Astrocyte of the spinal cord (primary cell): ENCODE results near the gene TSTD1.
A peak's percentile ranks its signal among the peaks of the same experiment; 100 is the strongest.
"Not testable (repeated sequence)": the region's sequence is repeated elsewhere in the genome, so short reads cannot be mapped to it uniquely, and the experiment has no call there.

Experiments
- DNase-seq: peaks from one replicate; pipeline ENCODE4 v3.0.0; 2011; ENCODE audit warnings: low read depth, low spot score
- H3K4me3 ChIP-seq: 2 replicates; pipeline ENCODE4 v1.5.1; 2011; ENCODE audit warnings: low read depth, mild to moderate bottlenecking, low read length, moderate library complexity
- in situ Hi-C: cut with HindIII; loops from 2 replicates; pipeline ENCODE4 v1.10.0; 2017; ENCODE audit warnings: low sequenced_read_pairs
- TF ChIP-seq, protein P1 (sequence below): IDR thresholded peaks from 2 replicates; pipeline ENCODE4 v1.5.1; 2012; ENCODE audit warnings: low read depth, mild to moderate bottlenecking, low read length, inconsistent platforms

Gene TSTD1

DNA sequence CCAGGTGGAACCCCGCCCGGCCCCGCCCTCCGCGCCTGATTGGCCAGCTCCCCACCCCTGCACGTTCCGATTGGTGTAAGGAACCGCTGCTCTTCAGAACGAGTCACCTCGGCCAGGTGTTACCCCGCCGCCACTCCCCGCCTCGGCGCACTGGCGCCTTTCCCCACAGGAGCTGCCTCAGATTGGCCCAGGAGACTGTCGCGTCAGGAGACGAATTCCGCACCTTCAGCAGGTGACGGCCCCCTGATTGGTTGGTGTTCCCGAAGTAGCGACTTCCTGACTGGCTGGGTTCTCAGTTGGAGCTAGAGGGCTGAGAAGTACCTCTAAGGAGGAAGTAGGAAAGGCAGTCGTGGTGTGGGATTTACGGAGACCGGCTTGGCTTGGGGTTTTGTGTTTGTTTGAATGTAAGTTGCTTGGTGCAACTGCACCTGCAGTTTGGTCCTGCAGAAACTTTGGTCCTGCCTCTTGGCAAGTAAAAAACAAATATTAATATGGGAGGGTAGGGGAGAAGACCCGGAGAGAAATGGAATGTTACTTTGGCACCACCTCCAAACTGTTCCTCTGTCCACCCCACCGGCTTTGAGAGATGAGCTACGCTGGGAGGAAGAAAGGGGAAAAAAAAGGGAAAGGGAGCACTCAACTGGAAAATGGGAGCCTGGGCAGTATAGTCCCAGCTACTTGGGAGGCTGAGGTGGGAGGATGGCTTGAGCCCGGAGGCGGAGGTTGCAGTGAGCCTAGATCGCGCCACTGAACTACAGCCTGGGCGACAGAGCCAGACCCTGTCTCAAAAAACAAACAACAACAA lies 17.4 kb downstream of the TSTD1 start:
- DNase-seq, result no peak
- H3K4me3 ChIP-seq, result peak overlapping the region; percentile 51
- in situ Hi-C loops, result no loop called here
- TF ChIP-seq, protein P1, sequence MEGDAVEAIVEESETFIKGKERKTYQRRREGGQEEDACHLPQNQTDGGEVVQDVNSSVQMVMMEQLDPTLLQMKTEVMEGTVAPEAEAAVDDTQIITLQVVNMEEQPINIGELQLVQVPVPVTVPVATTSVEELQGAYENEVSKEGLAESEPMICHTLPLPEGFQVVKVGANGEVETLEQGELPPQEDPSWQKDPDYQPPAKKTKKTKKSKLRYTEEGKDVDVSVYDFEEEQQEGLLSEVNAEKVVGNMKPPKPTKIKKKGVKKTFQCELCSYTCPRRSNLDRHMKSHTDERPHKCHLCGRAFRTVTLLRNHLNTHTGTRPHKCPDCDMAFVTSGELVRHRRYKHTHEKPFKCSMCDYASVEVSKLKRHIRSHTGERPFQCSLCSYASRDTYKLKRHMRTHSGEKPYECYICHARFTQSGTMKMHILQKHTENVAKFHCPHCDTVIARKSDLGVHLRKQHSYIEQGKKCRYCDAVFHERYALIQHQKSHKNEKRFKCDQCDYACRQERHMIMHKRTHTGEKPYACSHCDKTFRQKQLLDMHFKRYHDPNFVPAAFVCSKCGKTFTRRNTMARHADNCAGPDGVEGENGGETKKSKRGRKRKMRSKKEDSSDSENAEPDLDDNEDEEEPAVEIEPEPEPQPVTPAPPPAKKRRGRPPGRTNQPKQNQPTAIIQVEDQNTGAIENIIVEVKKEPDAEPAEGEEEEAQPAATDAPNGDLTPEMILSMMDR, result no peak

DNA sequence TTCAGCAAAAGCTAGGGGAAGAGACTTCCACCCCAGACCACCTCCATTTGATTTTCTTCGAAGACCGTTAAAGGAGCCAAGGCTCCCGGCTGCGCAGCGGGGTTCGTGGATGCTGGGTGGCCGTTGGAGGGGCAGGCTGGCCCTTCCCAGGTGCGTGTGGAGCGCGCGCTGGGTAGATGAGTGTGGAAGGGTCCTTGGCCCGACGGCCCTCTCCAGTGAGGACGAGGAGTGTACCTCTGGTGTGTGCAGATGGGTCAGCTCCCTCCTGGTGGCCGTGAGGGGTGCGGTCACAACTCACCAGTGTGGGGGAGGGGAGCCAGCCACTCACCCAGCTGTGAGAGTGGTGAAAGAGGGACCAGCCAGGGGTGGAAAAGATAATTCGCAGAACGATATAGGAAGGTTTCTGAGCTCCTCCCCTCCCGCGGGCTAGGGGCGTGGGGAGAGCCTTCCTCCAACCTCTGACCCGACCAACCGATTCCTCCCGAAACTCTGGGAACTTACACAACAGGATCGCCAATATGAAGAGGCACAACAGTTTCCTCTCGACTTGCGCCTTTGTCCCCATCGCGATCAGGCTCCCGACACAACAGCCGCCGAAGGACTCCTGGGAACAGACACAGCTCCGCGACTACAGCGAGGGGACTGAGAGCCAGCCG lies 18.1 kb downstream of the TSTD1 start, which contains the start of gene F11R:
Gene F11R (minus strand): TSS at position 644 of the 656 bp plus-strand sequence. CDS start 79 bp downstream, at position 565.
- in situ Hi-C loops, result no loop called here
- TF ChIP-seq, protein P1, result no peak
- no peak for DNase-seq
- peak within 1 kb of the TSS; percentile 51 for H3K4me3 ChIP-seq

DNA sequence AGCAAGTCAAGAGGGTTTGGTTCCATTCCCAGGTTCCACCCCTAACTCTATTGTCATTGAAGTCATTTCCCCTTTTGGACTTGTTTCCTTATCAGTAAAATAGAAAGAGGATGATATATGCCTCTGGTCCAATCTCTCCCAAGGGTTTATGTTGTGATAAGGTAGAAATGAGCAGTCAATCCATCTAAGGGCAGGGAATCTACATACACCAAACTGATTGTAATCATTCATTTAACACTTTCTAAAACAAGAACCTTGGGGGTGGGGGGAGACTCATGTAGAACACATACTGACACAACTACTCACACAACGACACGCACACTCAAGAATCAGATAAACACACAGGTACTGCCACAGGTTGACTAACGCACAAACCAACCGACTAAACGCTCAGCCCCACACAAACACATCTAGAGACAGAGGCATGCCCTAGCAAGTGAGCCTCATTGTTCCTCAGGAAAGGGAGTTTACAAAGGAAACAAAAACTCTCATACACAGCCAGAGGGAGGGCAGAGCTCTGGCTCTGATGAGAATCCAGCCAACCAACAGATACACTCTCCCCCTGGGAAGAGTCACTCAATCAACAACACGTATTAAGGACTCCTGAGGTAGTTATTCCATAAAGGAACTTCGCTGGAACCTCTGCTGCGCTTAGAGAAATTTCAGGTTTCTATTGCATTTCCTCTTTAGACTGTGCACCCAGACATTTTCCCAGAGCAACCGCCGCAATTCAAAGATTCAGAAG lies 18.8 kb downstream of the TSTD1 start:
- peak overlapping the region; percentile 51 for H3K4me3 ChIP-seq
- in situ Hi-C loops, result no loop called here
- no peak for DNase-seq
- TF ChIP-seq, protein P1, result no peak

DNA sequence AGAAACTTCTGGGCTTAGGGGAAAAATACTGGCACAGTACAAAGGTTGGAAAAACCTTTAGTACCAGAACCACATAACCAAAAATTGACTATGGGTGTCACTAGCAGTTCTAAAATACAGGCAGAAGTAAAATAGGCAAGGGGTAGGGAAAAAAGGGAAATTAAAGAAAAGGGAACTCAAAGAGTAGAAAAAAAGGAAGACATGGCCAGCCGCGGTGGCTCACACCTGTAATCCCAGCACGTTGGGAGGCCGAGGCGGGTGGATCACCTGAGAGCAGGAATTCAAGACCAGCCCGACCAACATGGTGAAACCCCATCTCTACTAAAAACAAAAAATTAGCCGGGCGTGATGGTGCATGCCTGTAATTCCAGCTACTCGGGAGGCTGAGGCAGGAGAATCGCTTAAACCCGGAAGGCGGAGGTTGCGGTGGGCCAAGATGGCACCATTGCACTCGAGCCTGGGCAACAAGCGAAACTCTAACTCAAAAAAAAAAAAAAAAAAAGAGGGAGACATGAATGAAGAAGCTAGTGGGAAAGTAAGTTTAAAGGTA lies 19.6 kb downstream of the TSTD1 start:
- H3K4me3 ChIP-seq, in situ Hi-C loops, DNase-seq: not testable (repeated sequence)

DNA sequence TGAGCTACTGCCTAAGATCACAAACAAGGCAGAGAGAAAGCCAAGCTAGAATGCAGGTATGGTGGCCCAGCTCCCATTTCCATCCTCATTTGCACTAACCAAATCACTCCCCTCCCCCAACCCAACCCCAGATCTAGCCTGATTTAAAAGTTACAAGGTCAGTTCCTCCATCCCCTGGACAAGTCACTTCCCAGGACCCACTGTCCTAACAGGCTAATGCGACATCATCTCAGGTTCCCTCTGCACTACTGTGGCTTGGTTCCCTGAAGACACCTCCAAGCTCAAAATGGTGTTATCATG lies 20.2 kb downstream of the TSTD1 start:
- in situ Hi-C loops, result no loop called here
- TF ChIP-seq, protein P1, result no peak
- H3K4me3 ChIP-seq, result no peak overlapping the region
- no peak for DNase-seq

DNA sequence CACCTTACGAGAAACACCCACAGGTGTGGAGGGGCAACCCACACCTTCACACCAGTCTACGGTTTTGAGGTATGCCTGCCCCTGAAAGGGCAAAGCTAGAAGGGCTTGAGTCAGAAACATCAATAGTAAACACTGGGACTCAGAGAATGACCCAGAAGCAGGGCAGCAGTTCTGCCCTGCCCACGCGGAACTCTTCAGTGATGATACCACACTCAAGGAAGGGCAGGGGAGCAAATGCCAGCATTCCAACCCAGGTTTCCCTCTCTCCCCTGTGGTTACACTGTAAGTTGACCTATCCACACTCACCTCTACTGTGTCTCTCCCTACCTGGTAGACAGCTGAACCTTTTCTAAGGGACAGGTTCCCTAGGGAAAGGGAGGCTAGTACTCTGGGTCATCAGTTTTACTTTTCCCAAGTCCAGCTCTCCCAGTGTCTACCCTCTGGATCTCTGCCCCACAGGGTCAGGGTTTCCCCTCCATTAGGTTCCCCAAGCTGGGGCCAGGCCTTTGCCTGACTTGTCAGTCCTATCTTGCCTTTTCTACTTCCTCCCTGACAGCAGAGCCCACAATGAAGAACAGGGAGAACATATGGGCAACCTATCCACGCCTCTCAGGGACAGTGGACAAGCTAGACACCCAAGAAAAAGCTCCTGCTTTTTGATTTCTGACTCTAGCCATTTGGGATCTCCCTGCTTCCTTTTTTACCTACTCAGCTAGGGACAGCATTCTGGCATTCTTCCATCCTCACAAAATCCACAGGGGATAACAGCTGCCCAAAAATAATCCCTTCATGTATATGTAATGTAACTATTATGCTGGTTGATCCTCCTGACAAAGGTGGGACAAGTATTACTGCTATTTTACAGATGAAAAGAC lies 20.8 kb downstream of the TSTD1 start:
- in situ Hi-C loops, result no loop called here
- no peak for DNase-seq
- TF ChIP-seq, protein P1, result no peak
- no peak overlapping the region for H3K4me3 ChIP-seq

DNA sequence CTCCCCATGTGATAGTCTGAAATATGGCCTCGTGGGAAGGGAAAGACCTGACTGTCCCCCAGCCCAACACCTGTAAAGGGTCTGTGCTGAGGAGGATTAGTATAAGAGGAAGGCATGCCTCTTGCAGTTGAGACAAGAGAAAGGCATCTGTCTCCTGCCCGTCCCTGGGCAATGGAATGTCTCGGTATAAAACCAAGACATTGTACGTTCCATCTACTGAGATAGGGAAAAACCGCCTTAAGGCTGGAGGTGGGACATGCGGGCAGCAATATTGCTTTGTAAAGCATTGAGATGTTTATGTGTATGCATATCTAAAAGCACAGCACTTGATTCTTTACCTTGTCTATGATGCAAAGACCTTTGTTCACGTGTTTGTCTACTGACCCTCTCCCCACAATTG lies 21.6 kb downstream of the TSTD1 start:
- in situ Hi-C loops, H3K4me3 ChIP-seq, DNase-seq: not testable (repeated sequence)

DNA sequence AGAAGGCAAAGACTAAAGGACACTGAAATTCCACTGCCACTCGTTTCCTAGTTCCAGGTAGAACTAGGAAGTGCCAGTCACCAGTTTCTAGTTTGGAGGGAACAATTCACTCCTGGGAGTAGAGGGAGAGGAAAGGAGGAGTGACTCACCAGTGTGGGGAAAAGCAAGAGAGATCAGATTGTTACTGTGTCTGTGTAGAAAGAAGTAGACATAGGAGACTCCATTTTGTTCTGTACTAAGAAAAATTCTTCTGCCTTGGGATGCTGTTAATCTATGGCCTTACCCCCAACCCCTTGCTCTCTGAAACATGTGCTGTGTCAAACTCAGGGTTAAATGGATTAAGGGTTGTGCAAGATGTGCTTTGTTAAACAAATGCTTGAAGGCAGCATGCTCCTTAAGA lies 22.1 kb downstream of the TSTD1 start:
- DNase-seq, H3K4me3 ChIP-seq, in situ Hi-C loops: not testable (repeated sequence)
